NCI-H1105 (cell line): ENCODE measurements around the gene STK11.
"Not testable (repeated sequence)": the region's sequence is repeated elsewhere in the genome, so short reads cannot be mapped to it uniquely, and the experiment has no call there.

ENCODE experiments used
- DNase-seq: peaks from one replicate; lab custom pipeline; 2025; lab: John Stamatoyannopoulos, UW

STK11 gene

DNA sequence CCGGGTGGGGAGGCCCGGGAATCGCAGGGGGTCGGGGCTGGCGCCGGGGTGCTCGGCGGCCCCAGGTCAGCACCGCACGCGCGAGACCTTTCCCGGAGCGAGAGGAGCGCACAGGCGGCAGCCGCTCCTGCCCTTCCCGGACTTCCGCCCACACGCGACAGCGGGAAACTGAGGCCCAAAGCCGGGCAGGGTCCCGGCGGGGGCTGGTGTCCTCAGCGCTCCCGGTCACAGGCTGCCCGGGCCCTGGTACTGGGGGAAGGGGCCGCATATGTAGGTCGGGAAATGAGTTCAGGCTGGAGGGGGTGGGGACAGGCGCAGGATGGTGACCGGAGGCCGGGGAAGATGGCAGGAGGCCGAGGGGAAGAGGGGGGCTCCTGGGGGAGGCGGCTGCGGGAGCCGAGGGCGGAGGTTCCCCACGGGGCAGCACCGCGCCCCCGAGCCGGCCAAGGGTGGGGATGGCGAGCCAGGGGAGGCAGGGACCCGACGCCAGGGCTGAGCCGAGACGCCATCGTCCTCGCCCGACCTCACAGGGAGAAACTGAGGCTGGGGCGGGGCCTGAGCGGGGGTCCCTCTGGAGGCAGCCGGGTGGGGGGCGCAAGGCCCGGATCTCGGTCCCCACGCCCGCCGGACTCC, 31.6 kb downstream of the STK11 start:
- DNase-seq, result no peak

DNA sequence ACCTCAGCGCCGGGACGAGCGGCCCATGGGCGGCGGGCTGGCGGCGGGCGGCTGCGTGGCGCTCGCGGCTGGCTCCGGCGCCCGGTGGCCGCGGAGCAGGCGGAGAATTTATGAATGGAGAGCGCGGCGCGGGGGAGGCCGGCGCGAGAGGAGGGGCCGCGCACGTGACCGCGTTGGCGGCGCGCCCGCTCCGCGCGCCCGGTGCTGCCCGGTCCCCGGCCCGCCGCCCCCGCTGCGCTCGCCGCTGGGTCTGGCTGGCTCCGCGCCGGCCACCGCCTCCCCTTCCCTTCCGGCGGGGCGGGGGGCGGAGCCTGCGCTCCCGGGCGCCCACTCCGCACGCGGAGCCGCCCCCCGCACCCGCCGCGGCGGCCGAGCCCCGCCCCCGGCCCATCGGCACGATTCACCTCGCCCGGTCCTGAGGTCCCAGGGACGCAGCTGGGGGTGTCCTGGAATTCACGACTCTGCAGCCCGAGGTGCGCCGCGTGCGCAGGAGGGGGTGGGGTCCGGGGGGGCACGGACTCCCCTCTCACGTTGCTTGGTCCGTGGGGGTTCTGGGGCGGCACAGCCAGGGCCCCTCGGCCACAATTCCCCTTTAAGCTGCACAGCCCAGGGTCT, 32.3 kb downstream of the STK11 start, which contains the start of gene CBARP:
Gene CBARP, minus strand, starts transcription at position 252 of the 615 bp plus-strand sequence. CDS start 1,905 bp downstream, outside the sequence.
- DNase-seq, result peak; percentile 23

- DNase-seq, result no peak
Measured at GRCh38 chr19:1238369-1239303, 33.1 kb downstream of the STK11 start.

DNA sequence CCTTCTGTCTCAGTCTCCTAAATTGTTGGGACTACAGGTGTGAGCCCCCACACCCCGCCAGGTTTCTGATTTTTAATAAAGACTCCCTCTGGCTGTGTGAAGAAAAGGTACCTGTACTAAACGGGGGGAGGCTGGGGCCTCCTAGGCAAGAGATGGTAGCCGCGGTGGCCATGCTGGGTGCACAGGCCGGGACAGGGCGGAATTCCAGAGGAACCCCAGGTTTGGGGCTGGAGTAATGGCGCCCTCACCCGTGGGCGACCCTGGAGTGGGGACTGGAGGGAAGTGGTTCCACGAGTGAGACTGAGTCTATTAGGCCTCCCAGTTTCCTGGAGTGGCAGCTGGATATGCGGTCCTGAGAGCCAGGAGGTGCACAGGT, 33.8 kb downstream of the STK11 start:
- DNase-seq, result no peak

GRCh38 chr19:1239796-1240737, 34.5 kb downstream of the STK11 start:
- DNase-seq, result peak; percentile 90

DNA sequence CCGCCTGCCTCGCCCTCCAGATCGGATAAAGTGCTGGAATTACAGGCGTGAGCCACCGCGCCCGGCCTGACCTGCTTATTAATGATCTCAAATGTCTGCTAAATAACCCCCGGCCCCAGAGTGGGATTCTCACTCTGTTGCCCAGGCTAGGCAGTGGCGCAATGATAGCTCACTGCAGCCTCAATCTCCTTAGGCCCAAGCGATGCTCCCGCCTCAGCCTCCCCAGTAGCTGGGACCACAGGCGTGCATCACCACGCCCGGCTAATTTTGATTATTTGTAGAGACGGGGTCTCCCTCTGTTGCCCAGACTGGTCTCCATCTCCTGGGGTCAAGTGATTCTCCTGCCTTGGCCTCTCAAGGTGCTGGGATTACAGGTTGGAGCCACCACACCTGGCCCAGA, 35.3 kb downstream of the STK11 start:
- no peak for DNase-seq

GRCh38 chr19:1241417-1242095, 36.0 kb downstream of the STK11 start, which contains the start of gene ATP5F1D:
TSS of gene ATP5F1D (plus strand) at chr19:1241751. CDS start at chr19:1241851, 100 bp downstream.
- DNase-seq, result peak; percentile 91

DNA sequence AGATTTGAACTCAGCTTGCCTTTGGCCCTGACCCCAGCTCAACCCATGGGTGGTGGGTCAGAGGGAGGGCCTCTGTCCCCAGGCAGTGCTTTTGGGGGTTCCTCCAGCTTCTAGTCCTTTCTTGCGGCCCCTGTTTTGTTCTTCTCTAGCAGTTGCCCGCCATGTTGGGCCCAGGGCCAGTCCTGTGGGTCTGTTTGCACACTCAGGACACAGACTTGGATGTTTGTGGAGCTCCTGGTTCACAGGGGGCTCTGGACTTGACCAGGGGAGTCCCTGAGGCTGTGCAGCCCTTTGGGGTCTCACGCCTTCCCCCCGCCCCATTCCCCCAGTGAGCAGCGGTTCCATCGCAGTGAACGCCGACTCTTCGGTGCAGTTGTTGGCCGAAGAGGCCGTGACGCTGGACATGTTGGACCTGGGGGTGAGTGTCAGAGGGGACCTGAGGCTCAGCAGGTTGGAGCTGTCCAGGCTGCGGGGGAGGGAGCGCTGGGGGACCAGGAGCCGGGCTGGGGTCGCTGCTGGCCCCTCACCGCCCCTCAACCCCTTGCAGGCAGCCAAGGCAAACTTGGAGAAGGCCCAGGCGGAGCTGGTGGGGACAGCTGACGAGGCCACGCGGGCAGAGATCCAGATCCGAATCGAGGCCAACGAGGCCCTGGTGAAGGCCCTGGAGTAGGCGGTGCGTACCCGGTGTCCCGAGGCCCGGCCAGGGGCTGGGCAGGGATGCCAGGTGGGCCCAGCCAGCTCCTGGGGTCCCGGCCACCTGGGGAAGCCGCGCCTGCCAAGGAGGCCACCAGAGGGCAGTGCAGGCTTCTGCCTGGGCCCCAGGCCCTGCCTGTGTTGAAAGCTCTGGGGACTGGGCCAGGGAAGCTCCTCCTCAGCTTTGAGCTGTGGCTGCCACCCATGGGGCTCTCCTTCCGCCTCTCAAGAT, 38.5 kb downstream of the STK11 start:
- DNase-seq, result peak; percentile 40

DNA sequence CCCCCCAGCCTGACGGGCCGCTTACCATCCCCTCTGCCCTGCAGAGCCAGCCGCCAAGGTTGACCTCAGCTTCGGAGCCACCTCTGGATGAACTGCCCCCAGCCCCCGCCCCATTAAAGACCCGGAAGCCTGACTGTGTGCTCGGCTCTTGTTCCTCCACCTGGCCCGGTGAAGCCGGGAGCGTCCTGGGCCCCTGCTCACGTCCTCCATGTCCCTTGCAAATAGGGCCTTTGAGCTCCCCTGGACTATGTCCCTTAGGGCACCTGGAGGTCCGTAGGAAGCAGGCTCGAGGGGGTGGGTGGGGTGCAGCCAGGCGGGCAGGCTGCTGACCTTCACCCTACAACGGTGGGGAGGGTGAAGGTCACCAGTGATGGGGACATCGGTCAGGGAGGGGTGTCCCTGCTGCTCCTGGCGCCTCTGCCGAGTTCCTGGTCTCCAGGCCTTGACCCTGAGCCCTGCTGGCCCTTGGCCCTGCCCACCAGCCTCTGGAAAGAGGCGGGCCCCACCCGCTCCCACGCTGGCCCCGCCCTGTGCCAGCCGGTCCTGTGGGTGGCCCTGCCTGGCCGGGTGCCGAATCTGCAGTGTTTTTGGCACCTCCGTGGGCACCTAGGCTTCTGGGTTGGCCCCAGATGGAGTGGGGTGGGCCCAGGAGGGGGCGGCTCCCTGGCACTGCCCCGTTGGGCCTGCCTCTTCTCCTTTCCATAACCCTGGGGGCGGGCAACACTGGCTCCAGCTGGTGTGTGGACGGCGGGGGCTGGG, 39.3 kb downstream of the STK11 start:
- DNase-seq, result no peak

DNA sequence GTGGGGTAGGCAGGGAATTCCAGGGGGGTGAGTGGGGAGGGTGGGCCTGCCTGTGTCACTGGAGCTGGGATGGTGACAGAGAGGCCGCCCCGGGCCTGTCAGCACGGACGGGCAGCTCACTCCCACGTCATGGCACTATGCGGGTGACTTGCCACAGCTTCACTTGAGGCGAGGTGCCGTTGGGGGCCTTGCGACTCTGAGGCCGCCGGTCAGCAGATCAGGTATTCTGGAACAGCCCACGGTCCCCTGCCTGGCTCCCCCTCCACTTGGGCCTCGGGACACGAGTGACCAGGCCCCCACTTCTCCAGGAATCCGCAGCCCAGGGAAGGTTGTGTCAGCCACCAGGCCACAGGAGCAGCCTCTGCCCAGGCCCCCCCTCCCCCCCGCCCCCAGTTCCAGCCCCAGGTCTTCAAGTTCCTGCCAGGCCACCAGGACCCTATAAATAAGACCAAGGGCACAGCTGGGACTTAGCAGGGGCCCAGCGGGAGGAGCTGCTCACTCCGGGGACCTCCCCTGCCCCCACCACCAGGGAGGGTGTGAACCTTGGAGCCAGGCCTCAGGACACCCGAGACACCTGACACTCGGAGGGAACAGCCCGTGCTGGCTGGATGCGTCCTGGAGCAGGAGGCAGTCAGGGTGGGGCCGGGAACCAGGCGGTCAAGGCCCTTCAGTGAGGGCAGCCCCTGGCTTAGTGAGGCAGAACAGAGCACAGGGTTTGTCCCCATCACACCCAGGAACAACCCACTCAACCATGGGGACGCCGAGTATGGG, 40.1 kb downstream of the STK11 start:
- DNase-seq, result no peak

DNA sequence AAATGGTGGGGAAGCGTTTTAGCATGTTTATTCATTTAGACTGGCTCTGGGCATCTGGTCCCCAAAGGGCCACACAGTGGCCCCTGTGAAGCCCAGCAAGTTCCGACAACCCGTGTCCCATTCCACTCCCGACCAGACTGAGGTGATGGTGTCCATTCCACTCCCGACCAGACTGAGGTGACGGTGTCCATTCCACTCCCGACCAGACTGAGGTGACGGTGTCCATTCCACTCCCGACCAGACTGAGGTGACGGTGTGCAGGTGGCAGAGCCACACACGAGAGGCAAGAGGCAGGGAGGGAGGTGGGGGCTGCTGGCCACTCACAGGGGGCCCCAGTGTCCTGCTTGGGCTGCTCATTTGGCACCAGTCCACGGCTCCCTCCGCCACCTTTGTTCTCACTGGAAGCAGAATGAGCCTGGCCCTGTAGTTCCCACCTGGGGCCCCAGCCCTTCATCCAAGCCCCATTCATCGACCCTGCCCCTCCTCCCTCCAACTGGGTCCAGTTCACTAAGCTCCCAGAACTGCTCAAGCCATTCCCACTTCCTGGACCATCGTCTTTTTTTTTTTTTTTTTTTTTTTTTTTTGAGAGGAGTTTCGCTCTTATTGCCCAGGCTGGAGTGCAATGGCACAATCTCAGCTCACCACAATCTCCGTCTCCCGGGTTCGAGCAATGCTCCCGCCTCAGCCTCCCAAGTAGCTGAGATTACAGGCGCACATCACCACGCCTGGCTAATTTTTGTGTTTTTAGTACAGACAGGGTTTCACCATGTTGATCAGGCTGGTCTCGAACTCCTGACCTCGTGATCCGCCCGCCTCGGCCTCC, 40.9 kb downstream of the STK11 start:
- DNase-seq, result not testable (repeated sequence)

DNA sequence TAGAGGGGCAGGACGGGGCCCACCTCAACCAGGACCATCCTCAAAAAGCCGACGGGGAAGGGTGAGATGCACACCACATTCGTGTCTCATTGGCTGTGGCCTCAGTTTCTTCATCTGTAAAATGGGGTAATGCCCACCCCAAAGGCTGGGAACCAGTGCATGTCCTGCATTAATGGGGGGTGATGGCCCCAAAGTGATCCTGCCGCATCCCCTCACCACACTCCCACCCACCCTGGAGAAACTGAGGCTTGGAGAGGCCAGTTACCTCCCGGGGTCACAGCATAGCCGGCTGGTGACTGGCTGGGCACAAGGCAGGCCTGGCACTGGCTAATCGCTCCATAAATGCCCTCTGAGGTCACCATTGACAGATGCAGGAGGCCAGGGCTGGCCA, 42.2 kb downstream of the STK11 start:
- no peak for DNase-seq

DNA sequence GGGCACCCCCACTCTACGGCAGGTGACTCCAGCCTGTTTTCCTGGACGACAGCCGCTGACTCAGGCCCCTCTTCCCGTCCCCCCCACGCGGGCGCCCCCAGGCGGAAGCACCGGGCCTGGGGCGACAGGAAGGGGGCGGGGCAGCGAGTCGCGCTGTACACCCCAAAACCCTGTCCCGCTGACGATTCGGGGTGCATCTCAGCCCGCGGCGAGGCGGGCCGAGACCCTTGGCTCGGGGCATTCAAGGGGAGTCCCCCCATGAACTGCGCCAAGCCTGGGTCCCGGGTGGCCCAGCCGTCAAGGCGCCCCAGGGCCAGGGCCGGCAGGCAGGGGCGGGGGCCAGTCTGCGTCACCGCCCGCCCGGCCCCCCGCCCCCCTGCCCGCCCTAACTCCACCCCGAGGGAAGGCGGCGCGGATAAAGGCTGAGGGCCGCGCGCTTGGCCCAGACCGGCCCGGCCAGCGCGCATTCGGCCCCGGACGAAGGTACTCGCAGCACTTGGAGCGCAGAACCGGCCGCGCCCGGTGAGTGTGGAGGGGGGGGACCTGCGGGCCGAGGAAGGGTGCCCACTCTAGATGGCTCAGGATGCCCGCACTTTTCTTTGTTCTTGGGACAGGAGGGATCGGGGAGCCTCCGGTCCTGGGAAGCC, 42.7 kb downstream of the STK11 start, which contains the start of gene MIDN:
Gene MIDN, plus strand, starts transcription at position 445 of the 647 bp plus-strand sequence. CDS start 1,714 bp downstream, outside the sequence.
- no peak for DNase-seq

GRCh38 chr19:1248786-1249297, 43.3 kb downstream of the STK11 start:
- peak; percentile 65 for DNase-seq

DNA sequence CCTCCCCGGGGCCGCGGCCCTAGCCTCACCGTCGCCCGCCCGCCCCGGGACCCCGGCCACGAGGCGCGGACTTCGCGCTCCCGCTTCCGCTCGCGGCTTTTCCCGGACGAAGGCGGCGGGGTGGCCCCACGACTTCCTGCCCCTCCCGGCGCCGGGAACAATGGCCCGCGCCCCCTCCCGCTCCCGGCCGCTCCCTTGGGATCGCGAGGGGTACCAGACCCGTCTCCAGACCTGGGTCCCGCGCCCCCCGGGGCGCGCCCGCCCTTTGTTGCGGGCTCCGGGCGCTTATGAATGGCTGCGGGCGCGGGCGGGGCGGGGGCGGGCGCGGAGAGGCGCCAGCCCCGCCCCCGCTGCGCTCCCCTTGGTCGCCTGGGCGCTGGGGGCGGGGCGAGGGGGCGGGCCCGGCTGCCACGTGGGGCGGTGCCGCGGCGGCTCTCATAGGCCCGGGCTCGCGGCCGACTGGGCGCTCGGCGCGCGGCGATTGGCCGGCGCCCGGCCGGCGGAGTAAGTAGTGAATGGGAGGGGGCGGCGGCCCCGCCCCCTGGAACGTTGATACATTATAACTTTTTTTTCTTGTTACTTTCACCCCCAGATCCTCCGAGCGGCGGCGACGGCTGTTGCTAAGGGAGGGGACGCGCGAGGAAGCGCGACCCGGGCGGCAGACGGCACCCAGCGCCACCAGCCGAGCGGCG, 43.9 kb downstream of the STK11 start:
- peak; percentile 94 for DNase-seq

- no peak for DNase-seq
Measured at GRCh38 chr19:1249990-1250436, 44.4 kb downstream of the STK11 start.
